HEK293 (cell line): ENCODE data around the gene NPM3.

Experiments used
- EGR2 ChIP-seq: fragments of 450-650 bp; formaldehyde crosslinking; IDR thresholded peaks from 2 replicates; pipeline ENCODE4 v1.5.1; 2016; ENCODE audit warnings: low read depth, missing biosample characterization, missing genetic modification characterization
- FEZF1 ChIP-seq: fragments of 450-650 bp; formaldehyde crosslinking; IDR thresholded peaks from 2 replicates; pipeline ENCODE4 v1.5.1; 2016; ENCODE audit warnings: missing biosample characterization, missing genetic modification characterization
- SETDB1 ChIP-seq: IDR thresholded peaks from one replicate; pipeline ENCODE4 v1.6.1; 2017; ENCODE audit warnings: mild to moderate bottlenecking, low read length, moderate library complexity, mixed read lengths; ENCODE audit not compliant: insufficient read length
- WT1 ChIP-seq: fragments of 450-650 bp; formaldehyde crosslinking; IDR thresholded peaks from 2 replicates; pipeline ENCODE4 v1.5.1; 2016; ENCODE audit warnings: missing biosample characterization, missing genetic modification characterization
- YY2 ChIP-seq: fragments of 450-650 bp; formaldehyde crosslinking; IDR thresholded peaks from 2 replicates; pipeline ENCODE4 v1.5.1; 2016; ENCODE audit warnings: missing biosample characterization, missing genetic modification characterization
- ZFHX2 ChIP-seq: fragments of 450-650 bp; formaldehyde crosslinking; conservative IDR thresholded peaks from 2 replicates; pipeline ENCODE4 v1.5.1; 2016; ENCODE audit warnings: missing biosample characterization, missing genetic modification characterization
- ZFP3 ChIP-seq: fragments of 450-650 bp; formaldehyde crosslinking; IDR thresholded peaks from 2 replicates; pipeline ENCODE4 v1.5.1; 2016; ENCODE audit warnings: low read depth, missing biosample characterization, missing genetic modification characterization
- ZNF155 ChIP-seq: fragments of 450-650 bp; formaldehyde crosslinking; IDR thresholded peaks from 2 replicates; pipeline ENCODE4 v1.5.1; 2016; ENCODE audit warnings: missing biosample characterization, missing genetic modification characterization
- ZNF174 ChIP-seq: fragments of 450-650 bp; formaldehyde crosslinking; IDR thresholded peaks from 2 replicates; pipeline ENCODE4 v1.5.0; 2017; ENCODE audit warnings: missing biosample characterization, mild to moderate bottlenecking, missing genetic modification characterization
- ZNF175 ChIP-seq: fragments of 450-650 bp; formaldehyde crosslinking; IDR thresholded peaks from 2 replicates; pipeline ENCODE4 v1.5.1; 2016; ENCODE audit warnings: missing biosample characterization, missing genetic modification characterization
- ZNF19 ChIP-seq: fragments of 450-650 bp; formaldehyde crosslinking; IDR thresholded peaks from 2 replicates; pipeline ENCODE4; 2016; ENCODE audit warnings: missing biosample characterization, missing genetic modification characterization, low read depth
- ZNF223 ChIP-seq: fragments of 450-650 bp; formaldehyde crosslinking; IDR thresholded peaks from 2 replicates; pipeline ENCODE4 v1.5.1; 2016; ENCODE audit warnings: missing biosample characterization, missing genetic modification characterization
- ZNF239 ChIP-seq: fragments of 450-650 bp; formaldehyde crosslinking; IDR thresholded peaks from 2 replicates; pipeline ENCODE4 v1.5.1; 2016; ENCODE audit warnings: missing biosample characterization, missing genetic modification characterization
- ZNF335 ChIP-seq: fragments of 450-650 bp; formaldehyde crosslinking; conservative IDR thresholded peaks from 2 replicates; pipeline ENCODE4 v1.5.1; 2016; ENCODE audit warnings: missing biosample characterization, missing genetic modification characterization
- ZNF350 ChIP-seq: fragments of 450-650 bp; formaldehyde crosslinking; IDR thresholded peaks from 2 replicates; pipeline ENCODE4 v1.5.0; 2017; ENCODE audit warnings: missing biosample characterization, mild to moderate bottlenecking, missing genetic modification characterization
- ZNF510 ChIP-seq: fragments of 450-650 bp; formaldehyde crosslinking; IDR thresholded peaks from 2 replicates; pipeline ENCODE4 v1.5.1; 2018; ENCODE audit warnings: mild to moderate bottlenecking, missing genetic modification characterization, missing biosample characterization; ENCODE audit not compliant: insufficient replicate concordance
- ZNF530 ChIP-seq: fragments of 450-650 bp; formaldehyde crosslinking; IDR thresholded peaks from 2 replicates; pipeline ENCODE4 v1.5.1; 2016; ENCODE audit warnings: low read depth, missing biosample characterization, missing genetic modification characterization
- ZNF549 ChIP-seq: fragments of 450-650 bp; IDR thresholded peaks from 2 replicates; pipeline ENCODE4 v1.5.1; 2018; ENCODE audit warnings: missing biosample characterization, missing genetic modification characterization, mild to moderate bottlenecking, inconsistent platforms, moderate library complexity
- ZNF561 ChIP-seq: fragments of 450-650 bp; IDR thresholded peaks from 2 replicates; pipeline ENCODE4 v1.5.1; 2018; ENCODE audit warnings: missing biosample characterization, missing genetic modification characterization, borderline replicate concordance
- ZNF571 ChIP-seq: fragments of 450-650 bp; formaldehyde crosslinking; IDR thresholded peaks from 2 replicates; pipeline ENCODE4 v1.5.0; 2017; ENCODE audit warnings: missing biosample characterization, missing genetic modification characterization
- ZNF585B ChIP-seq: fragments of 450-650 bp; formaldehyde crosslinking; IDR thresholded peaks from 2 replicates; pipeline ENCODE4 v1.5.1; 2016; ENCODE audit warnings: missing biosample characterization, missing genetic modification characterization
- ZNF610 ChIP-seq: fragments of 450-650 bp; formaldehyde crosslinking; IDR thresholded peaks from 2 replicates; pipeline ENCODE4 v1.5.1; 2016; ENCODE audit warnings: missing biosample characterization, missing genetic modification characterization, borderline replicate concordance
- ZNF621 ChIP-seq: fragments of 450-650 bp; formaldehyde crosslinking; IDR thresholded peaks from 2 replicates; pipeline ENCODE4 v1.5.1; 2017; ENCODE audit warnings: missing biosample characterization, missing genetic modification characterization
- ZNF654 ChIP-seq: fragments of 450-650 bp; formaldehyde crosslinking; IDR thresholded peaks from 2 replicates; pipeline ENCODE4 v1.5.1; 2016; ENCODE audit warnings: low read depth, missing biosample characterization, missing genetic modification characterization
- ZNF791 ChIP-seq: fragments of 450-650 bp; formaldehyde crosslinking; IDR thresholded peaks from 2 replicates; pipeline ENCODE4 v1.5.1; 2016; ENCODE audit warnings: missing biosample characterization, missing genetic modification characterization
- ZSCAN16 ChIP-seq: fragments of 450-650 bp; formaldehyde crosslinking; IDR thresholded peaks from 2 replicates; pipeline ENCODE4 v1.5.1; 2016; ENCODE audit warnings: missing biosample characterization, missing genetic modification characterization
- ZSCAN23 ChIP-seq: fragments of 450-650 bp; formaldehyde crosslinking; IDR thresholded peaks from 2 replicates; pipeline ENCODE4 v1.5.1; 2016; ENCODE audit warnings: missing biosample characterization, missing genetic modification characterization
- TF ChIP-seq, protein P1 (sequence below): sonication (generic); formaldehyde crosslinking; IDR thresholded peaks from 2 replicates; pipeline ENCODE4 v1.8.1; 2022; ENCODE audit warnings: mild to moderate bottlenecking, moderate library complexity, missing genetic modification reagents
- TF ChIP-seq, protein P2 (sequence below): fragments of 450-650 bp; formaldehyde crosslinking; IDR thresholded peaks from 2 replicates; pipeline ENCODE4 v1.5.1; 2016; ENCODE audit warnings: missing biosample characterization, missing genetic modification characterization, borderline replicate concordance
- TF ChIP-seq, protein P3 (sequence below): fragments of 450-650 bp; formaldehyde crosslinking; IDR thresholded peaks from 2 replicates; pipeline ENCODE4 v1.5.1; 2016; ENCODE audit warnings: missing biosample characterization, missing genetic modification characterization
- TF ChIP-seq, protein P4 (sequence below): fragments of 450-650 bp; formaldehyde crosslinking; IDR thresholded peaks from 2 replicates; pipeline ENCODE4 v1.5.1; 2016; ENCODE audit warnings: missing biosample characterization, missing genetic modification characterization

The NPM3 gene

DNA sequence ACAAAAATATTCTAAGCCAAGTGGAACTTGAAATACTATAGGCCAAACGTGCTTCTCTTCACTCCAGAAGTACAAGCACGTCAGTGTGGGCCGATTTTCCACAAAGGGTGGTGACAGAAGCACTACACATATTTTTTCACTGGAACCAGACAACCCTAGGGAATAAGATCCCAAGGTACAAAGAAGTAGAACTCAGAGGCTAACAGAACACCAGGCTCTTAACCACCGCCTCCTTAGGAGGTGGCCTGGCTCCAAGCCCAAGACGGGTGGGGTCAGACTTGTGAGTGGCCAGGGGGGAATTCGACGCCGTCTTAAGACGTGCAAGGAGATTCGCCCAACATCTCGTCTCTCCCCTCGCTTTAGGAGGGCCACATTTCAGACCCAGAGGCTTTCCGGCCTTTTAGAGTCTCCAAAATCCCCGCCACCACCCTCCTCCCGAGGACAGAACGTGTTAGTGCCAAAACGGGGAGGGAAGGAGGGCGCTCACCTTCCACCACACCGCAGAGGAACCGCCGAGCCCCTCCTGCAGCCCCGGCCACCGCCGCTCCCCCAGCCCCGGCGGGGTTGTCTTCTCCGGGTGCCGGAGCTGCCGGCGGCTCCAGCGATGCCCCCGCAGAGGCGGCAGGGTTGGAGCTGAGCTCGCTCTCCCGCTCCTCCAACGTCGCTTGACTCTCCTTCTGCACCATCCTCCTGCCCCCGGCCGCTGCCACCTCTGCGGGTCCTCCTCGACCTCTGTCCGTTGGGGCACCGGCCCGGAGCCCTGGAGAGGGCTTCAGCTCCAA lies 34.3 kb upstream of the NPM3 start (continued):
- TF ChIP-seq ZFHX2 (no peak; the same call in 1 of the 2 replicates), ZNF174 (tag by site-specific recombination) (no peak), EGR2 (tag by site-specific recombination) (no peak), ZNF571 (tag by site-specific recombination) (no peak), ZNF335 (peak; percentile 99), ZNF175 (tag by site-specific recombination) (no peak), ZNF223 (tag by site-specific recombination) (no peak), ZNF350 (tag by site-specific recombination) (no peak), ZFP3 (no peak), ZSCAN16 (peak; percentile 99), YY2 (tag by site-specific recombination) (no peak), ZNF791 (no peak), ZNF155 (no peak), ZNF585B (tag by site-specific recombination) (no peak), ZNF530 (tag by site-specific recombination) (no peak), WT1 (no peak), FEZF1 (no peak), ZNF239 (tag by site-specific recombination) (no peak), ZNF610 (tag by site-specific recombination) (peak; percentile 15; the same call in 1 of the 2 replicates), ZNF654 (no peak), ZNF621 (tag by site-specific recombination) (no peak), ZNF561 (tag by site-specific recombination) (no peak), SETDB1 (no peak), ZNF549 (no peak), ZSCAN23 (no peak), ZNF19 (tag by site-specific recombination) (no peak), ZNF510 (no peak)
- TF ChIP-seq, protein P1, sequence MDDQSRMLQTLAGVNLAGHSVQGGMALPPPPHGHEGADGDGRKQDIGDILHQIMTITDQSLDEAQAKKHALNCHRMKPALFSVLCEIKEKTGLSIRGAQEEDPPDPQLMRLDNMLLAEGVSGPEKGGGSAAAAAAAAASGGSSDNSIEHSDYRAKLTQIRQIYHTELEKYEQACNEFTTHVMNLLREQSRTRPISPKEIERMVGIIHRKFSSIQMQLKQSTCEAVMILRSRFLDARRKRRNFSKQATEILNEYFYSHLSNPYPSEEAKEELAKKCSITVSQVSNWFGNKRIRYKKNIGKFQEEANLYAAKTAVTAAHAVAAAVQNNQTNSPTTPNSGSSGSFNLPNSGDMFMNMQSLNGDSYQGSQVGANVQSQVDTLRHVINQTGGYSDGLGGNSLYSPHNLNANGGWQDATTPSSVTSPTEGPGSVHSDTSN = no peak
- TF ChIP-seq, protein P2, sequence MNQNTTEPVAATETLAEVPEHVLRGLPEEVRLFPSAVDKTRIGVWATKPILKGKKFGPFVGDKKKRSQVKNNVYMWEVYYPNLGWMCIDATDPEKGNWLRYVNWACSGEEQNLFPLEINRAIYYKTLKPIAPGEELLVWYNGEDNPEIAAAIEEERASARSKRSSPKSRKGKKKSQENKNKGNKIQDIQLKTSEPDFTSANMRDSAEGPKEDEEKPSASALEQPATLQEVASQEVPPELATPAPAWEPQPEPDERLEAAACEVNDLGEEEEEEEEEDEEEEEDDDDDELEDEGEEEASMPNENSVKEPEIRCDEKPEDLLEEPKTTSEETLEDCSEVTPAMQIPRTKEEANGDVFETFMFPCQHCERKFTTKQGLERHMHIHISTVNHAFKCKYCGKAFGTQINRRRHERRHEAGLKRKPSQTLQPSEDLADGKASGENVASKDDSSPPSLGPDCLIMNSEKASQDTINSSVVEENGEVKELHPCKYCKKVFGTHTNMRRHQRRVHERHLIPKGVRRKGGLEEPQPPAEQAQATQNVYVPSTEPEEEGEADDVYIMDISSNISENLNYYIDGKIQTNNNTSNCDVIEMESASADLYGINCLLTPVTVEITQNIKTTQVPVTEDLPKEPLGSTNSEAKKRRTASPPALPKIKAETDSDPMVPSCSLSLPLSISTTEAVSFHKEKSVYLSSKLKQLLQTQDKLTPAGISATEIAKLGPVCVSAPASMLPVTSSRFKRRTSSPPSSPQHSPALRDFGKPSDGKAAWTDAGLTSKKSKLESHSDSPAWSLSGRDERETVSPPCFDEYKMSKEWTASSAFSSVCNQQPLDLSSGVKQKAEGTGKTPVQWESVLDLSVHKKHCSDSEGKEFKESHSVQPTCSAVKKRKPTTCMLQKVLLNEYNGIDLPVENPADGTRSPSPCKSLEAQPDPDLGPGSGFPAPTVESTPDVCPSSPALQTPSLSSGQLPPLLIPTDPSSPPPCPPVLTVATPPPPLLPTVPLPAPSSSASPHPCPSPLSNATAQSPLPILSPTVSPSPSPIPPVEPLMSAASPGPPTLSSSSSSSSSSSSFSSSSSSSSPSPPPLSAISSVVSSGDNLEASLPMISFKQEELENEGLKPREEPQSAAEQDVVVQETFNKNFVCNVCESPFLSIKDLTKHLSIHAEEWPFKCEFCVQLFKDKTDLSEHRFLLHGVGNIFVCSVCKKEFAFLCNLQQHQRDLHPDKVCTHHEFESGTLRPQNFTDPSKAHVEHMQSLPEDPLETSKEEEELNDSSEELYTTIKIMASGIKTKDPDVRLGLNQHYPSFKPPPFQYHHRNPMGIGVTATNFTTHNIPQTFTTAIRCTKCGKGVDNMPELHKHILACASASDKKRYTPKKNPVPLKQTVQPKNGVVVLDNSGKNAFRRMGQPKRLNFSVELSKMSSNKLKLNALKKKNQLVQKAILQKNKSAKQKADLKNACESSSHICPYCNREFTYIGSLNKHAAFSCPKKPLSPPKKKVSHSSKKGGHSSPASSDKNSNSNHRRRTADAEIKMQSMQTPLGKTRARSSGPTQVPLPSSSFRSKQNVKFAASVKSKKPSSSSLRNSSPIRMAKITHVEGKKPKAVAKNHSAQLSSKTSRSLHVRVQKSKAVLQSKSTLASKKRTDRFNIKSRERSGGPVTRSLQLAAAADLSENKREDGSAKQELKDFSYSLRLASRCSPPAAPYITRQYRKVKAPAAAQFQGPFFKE (tag by site-specific recombination) = no peak
- TF ChIP-seq, protein P3, sequence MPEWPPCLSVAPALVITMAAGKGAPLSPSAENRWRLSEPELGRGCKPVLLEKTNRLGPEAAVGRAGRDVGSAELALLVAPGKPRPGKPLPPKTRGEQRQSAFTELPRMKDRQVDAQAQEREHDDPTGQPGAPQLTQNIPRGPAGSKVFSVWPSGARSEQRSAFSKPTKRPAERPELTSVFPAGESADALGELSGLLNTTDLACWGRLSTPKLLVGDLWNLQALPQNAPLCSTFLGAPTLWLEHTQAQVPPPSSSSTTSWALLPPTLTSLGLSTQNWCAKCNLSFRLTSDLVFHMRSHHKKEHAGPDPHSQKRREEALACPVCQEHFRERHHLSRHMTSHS = no peak
- TF ChIP-seq, protein P4, sequence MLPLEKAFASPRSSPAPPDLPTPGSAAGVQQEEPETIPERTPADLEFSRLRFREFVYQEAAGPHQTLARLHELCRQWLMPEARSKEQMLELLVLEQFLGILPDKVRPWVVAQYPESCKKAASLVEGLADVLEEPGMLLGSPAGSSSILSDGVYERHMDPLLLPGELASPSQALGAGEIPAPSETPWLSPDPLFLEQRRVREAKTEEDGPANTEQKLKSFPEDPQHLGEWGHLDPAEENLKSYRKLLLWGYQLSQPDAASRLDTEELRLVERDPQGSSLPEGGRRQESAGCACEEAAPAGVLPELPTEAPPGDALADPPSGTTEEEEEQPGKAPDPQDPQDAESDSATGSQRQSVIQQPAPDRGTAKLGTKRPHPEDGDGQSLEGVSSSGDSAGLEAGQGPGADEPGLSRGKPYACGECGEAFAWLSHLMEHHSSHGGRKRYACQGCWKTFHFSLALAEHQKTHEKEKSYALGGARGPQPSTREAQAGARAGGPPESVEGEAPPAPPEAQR (tag by site-specific recombination) = no peak
